H1 (cell line): ENCODE measurements around the gene GFPT1. TPM values are rescaled to one million over a fixed set of nuclear protein-coding genes. Genes with fewer than 3 reads are reported as not detected.

ENCODE experiments used
- BCL11A ChIP-seq, 2 experiments: IDR thresholded peaks; one replicate each; pipeline ENCODE4 v1.6.1; 2011; ENCODE audit warnings: low read depth in 2 of 2, low read length in 2 of 2, mild to moderate bottlenecking in 2 of 2
- CHD2 ChIP-seq: IDR thresholded peaks from 2 replicates; pipeline ENCODE4 v1.6.1; 2012; ENCODE audit warnings: low read length, improper control_type of control experiment
- CTBP2 ChIP-seq: IDR thresholded peaks from 2 replicates; pipeline ENCODE4 v1.7.0; 2011; ENCODE audit warnings: borderline replicate concordance, mild to moderate bottlenecking, moderate library complexity, mixed read lengths, low read length; ENCODE audit not compliant: insufficient read depth, insufficient read length
- KDM4A ChIP-seq: IDR thresholded peaks from one replicate; pipeline ENCODE4 v1.7.1; 2012; ENCODE audit warnings: low read depth, mild to moderate bottlenecking, moderate library complexity, low read length, inconsistent platforms; ENCODE audit not compliant: severe bottlenecking
- RXRA ChIP-seq: IDR thresholded peaks from 2 replicates; pipeline ENCODE4 v1.6.1; 2011; ENCODE audit warnings: low read depth, mild to moderate bottlenecking, low read length, moderate library complexity; ENCODE audit not compliant: insufficient read depth
- SP1 ChIP-seq: IDR thresholded peaks from 2 replicates; pipeline ENCODE4 v1.6.1; 2011; ENCODE audit warnings: low read depth, low read length
- SP4 ChIP-seq: IDR thresholded peaks from 2 replicates; pipeline ENCODE4 v1.6.1; 2012; ENCODE audit warnings: low read length, inconsistent platforms
- polyA plus RNA-seq, 7 experiments: library from polyadenylated mRNA; depleted of rRNA in 3 of 7; stranded (reverse) in 5 of 7; unstranded in 2 of 7; fragments of >200 nt in 5 of 7; fragments of 200-250 nt in 2 of 7; gene quantifications; 1 replicate in 5 of 7; 2 replicates in 1 of 7; 4 replicates in 1 of 7; pipeline versions ENCODE4 v1.2.1 to v1.2.3, GENCODE V29; 2011 to 2013; ENCODE audit warnings: missing spikeins in 2 of 7, mixed read lengths in 2 of 7
- total RNA-seq: library from RNA; stranded (reverse); fragmentation: NEBNext Ultra II Directional; extraction: Animal tissue kit (Norgen Biotek cat#: 25700); gene quantifications from 2 replicates; pipeline ENCODE4 v1.2.1, GENCODE V29; 2021
- TF ChIP-seq, protein P1 (sequence below): fragments of 300-600 bp; sonication (generic); IDR thresholded peaks from 2 replicates; pipeline ENCODE4 v1.7.1; 2012; ENCODE audit warnings: low read length, moderate library complexity, mild to moderate bottlenecking, inconsistent platforms; ENCODE audit not compliant: insufficient replicate concordance
- TF ChIP-seq, protein P2 (sequence below): IDR thresholded peaks from 2 replicates; pipeline ENCODE4 v1.6.1; 2012; ENCODE audit warnings: low read length, inconsistent platforms
- TF ChIP-seq, protein P3 (sequence below): IDR thresholded peaks from 2 replicates; pipeline ENCODE4 v1.6.1; 2011; ENCODE audit warnings: low read depth, mild to moderate bottlenecking, low read length; ENCODE audit not compliant: insufficient read depth

GFPT1 gene
- total and polyA plus RNA-seq, 2 of the 8 experiments (the other 6 are each of a cell fraction or from before 2014, with no cell fraction given), result 13.3 to 76.2 TPM

DNA sequence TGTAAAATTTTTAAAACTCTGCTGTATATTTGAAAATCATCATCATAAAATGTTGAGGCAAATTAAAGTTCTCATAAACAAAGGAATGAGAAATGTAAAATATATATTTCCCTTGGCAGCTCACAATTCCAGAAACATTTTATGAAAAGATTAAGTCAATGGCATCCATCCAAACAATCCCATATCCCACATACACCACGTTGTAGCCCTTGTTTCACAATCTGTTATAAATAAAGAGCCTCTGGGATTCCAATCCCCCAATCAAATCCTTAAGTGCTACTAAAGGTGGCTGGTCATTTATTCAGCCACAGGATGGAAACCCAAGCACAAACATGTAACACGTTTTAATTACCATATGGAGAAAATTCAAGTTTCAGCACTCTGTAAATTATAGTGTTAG lies 51.7 kb downstream of the GFPT1 start (continued):
- TF ChIP-seq, protein P1, sequence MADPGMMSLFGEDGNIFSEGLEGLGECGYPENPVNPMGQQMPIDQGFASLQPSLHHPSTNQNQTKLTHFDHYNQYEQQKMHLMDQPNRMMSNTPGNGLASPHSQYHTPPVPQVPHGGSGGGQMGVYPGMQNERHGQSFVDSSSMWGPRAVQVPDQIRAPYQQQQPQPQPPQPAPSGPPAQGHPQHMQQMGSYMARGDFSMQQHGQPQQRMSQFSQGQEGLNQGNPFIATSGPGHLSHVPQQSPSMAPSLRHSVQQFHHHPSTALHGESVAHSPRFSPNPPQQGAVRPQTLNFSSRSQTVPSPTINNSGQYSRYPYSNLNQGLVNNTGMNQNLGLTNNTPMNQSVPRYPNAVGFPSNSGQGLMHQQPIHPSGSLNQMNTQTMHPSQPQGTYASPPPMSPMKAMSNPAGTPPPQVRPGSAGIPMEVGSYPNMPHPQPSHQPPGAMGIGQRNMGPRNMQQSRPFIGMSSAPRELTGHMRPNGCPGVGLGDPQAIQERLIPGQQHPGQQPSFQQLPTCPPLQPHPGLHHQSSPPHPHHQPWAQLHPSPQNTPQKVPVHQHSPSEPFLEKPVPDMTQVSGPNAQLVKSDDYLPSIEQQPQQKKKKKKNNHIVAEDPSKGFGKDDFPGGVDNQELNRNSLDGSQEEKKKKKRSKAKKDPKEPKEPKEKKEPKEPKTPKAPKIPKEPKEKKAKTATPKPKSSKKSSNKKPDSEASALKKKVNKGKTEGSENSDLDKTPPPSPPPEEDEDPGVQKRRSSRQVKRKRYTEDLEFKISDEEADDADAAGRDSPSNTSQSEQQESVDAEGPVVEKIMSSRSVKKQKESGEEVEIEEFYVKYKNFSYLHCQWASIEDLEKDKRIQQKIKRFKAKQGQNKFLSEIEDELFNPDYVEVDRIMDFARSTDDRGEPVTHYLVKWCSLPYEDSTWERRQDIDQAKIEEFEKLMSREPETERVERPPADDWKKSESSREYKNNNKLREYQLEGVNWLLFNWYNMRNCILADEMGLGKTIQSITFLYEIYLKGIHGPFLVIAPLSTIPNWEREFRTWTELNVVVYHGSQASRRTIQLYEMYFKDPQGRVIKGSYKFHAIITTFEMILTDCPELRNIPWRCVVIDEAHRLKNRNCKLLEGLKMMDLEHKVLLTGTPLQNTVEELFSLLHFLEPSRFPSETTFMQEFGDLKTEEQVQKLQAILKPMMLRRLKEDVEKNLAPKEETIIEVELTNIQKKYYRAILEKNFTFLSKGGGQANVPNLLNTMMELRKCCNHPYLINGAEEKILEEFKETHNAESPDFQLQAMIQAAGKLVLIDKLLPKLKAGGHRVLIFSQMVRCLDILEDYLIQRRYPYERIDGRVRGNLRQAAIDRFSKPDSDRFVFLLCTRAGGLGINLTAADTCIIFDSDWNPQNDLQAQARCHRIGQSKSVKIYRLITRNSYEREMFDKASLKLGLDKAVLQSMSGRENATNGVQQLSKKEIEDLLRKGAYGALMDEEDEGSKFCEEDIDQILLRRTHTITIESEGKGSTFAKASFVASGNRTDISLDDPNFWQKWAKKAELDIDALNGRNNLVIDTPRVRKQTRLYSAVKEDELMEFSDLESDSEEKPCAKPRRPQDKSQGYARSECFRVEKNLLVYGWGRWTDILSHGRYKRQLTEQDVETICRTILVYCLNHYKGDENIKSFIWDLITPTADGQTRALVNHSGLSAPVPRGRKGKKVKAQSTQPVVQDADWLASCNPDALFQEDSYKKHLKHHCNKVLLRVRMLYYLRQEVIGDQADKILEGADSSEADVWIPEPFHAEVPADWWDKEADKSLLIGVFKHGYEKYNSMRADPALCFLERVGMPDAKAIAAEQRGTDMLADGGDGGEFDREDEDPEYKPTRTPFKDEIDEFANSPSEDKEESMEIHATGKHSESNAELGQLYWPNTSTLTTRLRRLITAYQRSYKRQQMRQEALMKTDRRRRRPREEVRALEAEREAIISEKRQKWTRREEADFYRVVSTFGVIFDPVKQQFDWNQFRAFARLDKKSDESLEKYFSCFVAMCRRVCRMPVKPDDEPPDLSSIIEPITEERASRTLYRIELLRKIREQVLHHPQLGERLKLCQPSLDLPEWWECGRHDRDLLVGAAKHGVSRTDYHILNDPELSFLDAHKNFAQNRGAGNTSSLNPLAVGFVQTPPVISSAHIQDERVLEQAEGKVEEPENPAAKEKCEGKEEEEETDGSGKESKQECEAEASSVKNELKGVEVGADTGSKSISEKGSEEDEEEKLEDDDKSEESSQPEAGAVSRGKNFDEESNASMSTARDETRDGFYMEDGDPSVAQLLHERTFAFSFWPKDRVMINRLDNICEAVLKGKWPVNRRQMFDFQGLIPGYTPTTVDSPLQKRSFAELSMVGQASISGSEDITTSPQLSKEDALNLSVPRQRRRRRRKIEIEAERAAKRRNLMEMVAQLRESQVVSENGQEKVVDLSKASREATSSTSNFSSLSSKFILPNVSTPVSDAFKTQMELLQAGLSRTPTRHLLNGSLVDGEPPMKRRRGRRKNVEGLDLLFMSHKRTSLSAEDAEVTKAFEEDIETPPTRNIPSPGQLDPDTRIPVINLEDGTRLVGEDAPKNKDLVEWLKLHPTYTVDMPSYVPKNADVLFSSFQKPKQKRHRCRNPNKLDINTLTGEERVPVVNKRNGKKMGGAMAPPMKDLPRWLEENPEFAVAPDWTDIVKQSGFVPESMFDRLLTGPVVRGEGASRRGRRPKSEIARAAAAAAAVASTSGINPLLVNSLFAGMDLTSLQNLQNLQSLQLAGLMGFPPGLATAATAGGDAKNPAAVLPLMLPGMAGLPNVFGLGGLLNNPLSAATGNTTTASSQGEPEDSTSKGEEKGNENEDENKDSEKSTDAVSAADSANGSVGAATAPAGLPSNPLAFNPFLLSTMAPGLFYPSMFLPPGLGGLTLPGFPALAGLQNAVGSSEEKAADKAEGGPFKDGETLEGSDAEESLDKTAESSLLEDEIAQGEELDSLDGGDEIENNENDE, result no peak
- no peak for TF ChIP-seq CTBP2
- TF ChIP-seq CHD2, result no peak
- TF ChIP-seq, protein P2, sequence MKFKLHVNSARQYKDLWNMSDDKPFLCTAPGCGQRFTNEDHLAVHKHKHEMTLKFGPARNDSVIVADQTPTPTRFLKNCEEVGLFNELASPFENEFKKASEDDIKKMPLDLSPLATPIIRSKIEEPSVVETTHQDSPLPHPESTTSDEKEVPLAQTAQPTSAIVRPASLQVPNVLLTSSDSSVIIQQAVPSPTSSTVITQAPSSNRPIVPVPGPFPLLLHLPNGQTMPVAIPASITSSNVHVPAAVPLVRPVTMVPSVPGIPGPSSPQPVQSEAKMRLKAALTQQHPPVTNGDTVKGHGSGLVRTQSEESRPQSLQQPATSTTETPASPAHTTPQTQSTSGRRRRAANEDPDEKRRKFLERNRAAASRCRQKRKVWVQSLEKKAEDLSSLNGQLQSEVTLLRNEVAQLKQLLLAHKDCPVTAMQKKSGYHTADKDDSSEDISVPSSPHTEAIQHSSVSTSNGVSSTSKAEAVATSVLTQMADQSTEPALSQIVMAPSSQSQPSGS, result no peak
- TF ChIP-seq, protein P3, sequence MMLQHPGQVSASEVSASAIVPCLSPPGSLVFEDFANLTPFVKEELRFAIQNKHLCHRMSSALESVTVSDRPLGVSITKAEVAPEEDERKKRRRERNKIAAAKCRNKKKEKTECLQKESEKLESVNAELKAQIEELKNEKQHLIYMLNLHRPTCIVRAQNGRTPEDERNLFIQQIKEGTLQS, result no peak
- no peak for TF ChIP-seq BCL11A (IDR thresholded peaks at IDR 0.05; ENCODE audit: low read depth in 2 of 2, low read length in 2 of 2)
- TF ChIP-seq RXRA, result no peak
- TF ChIP-seq KDM4A, result no peak
- TF ChIP-seq SP4, result no peak
- TF ChIP-seq SP1, result no peak
